Nephron progenitor cell (in vitro differentiated cells): ENCODE results near the gene DEAF1.
A peak's percentile ranks its signal among the peaks of the same experiment; 100 is the strongest.

Experiments used
- DNase-seq: peaks from one replicate; pipeline ENCODE4 v3.0.0; 2021
- H3K27ac Mint-ChIP-seq: 2 replicates; pipeline ENCODE4 v1.8.0; 2021; ENCODE audit warnings: mild to moderate bottlenecking, moderate library complexity, mixed read lengths
- H3K27me3 Mint-ChIP-seq: 2 replicates; pipeline ENCODE4 v1.8.0; 2021; ENCODE audit warnings: mild to moderate bottlenecking, low read depth, mixed read lengths; ENCODE audit not compliant: poor library complexity
- H3K36me3 Mint-ChIP-seq: 2 replicates; pipeline ENCODE4 v1.8.0; 2021; ENCODE audit warnings: low read depth, mixed read lengths
- H3K4me1 Mint-ChIP-seq: 2 replicates; pipeline ENCODE4 v1.8.0; 2021; ENCODE audit warnings: mixed read lengths
- H3K4me3 Mint-ChIP-seq: 2 replicates; pipeline ENCODE4 v1.8.0; 2021; ENCODE audit warnings: mild to moderate bottlenecking, moderate library complexity, mixed read lengths
- H3K9me3 Mint-ChIP-seq: 2 replicates; pipeline ENCODE4 v1.8.0; 2021; ENCODE audit warnings: mild to moderate bottlenecking, moderate library complexity, mixed read lengths
- CTCF ChIP-seq: fragments of 200-600 bp; sonication (generic); IDR thresholded peaks from 2 replicates; pipeline ENCODE4 v1.5.0; 2021; ENCODE audit warnings: antibody characterized with exemption

The DEAF1 gene

GRCh38 chr11:733072-733471 is 38.0 kb upstream of the DEAF1 start:
- H3K36me3 Mint-ChIP-seq: no peaks in the 10 kb centered on the region
- peaks cover 25% of the 10 kb centered on the region for H3K27me3 Mint-ChIP-seq
- H3K9me3 Mint-ChIP-seq: peaks cover 24% of the 10 kb centered on the region
- DNase-seq: no peak
- no peak overlapping the region for H3K4me3 Mint-ChIP-seq
- H3K27ac Mint-ChIP-seq: no peak overlapping the region
- TF ChIP-seq CTCF: no peak
- H3K4me1 Mint-ChIP-seq: peaks cover 20% of the 10 kb centered on the region

- H3K9me3 Mint-ChIP-seq: peaks cover 9% of the 10 kb centered on the region
- no peak overlapping the region for H3K27ac Mint-ChIP-seq
- H3K4me3 Mint-ChIP-seq: no peak overlapping the region
- no peak for DNase-seq
- H3K27me3 Mint-ChIP-seq: peaks cover 43% of the 10 kb centered on the region
- peaks cover 6% of the 10 kb centered on the region for H3K4me1 Mint-ChIP-seq
- no peaks in the 10 kb centered on the region for H3K36me3 Mint-ChIP-seq
- no peak for TF ChIP-seq CTCF
Measured at GRCh38 chr11:729492-730074, 34.6 kb upstream of the DEAF1 start.

- no peak overlapping the region for H3K4me3 Mint-ChIP-seq
- no peak overlapping the region for H3K27ac Mint-ChIP-seq
- H3K36me3 Mint-ChIP-seq: no peaks in the 10 kb centered on the region
- H3K9me3 Mint-ChIP-seq: peaks cover 3% of the 10 kb centered on the region
- peaks cover 9% of the 10 kb centered on the region for H3K4me1 Mint-ChIP-seq
- DNase-seq: no peak
- H3K27me3 Mint-ChIP-seq: peaks cover 47% of the 10 kb centered on the region
- no peak for TF ChIP-seq CTCF
Measured at GRCh38 chr11:728901-729491, 34.0 kb upstream of the DEAF1 start.

GRCh38 chr11:727859-728748 is 33.1 kb upstream of the DEAF1 start:
- H3K27me3 Mint-ChIP-seq: peaks cover 52% of the 10 kb centered on the region

GRCh38 chr11:727281-727701 is 32.3 kb upstream of the DEAF1 start:
- peaks cover 58% of the 10 kb centered on the region for H3K27me3 Mint-ChIP-seq
- H3K27ac Mint-ChIP-seq: no peak overlapping the region
- H3K4me1 Mint-ChIP-seq: peaks cover 9% of the 10 kb centered on the region

More at GRCh38 chr11:727859-728748, 33.1 kb upstream of the DEAF1 start:
- Mint-ChIP-seq H3K27ac (no peak overlapping the region), H3K4me3 (no peak overlapping the region), H3K36me3 (no peaks in the 10 kb centered on the region), H3K9me3 (no peaks in the 10 kb centered on the region), H3K4me1 (peaks cover 9% of the 10 kb centered on the region)
- peak; percentile 89 for DNase-seq
- peak; percentile 97 for TF ChIP-seq CTCF

More at GRCh38 chr11:727281-727701, 32.3 kb upstream of the DEAF1 start:
- Mint-ChIP-seq H3K4me3 (no peak overlapping the region), H3K36me3 (no peaks in the 10 kb centered on the region), H3K9me3 (no peaks in the 10 kb centered on the region)
- no peak for TF ChIP-seq CTCF
- DNase-seq: no peak
